Measurements from ENCODE around the gene TAS2R41. TPM values are rescaled to one million over a fixed set of nuclear protein-coding genes. Genes with fewer than 3 reads are reported as not detected.
"Not testable (repeated sequence)": the region's sequence is repeated elsewhere in the genome, so short reads cannot be mapped to it uniquely, and the experiment has no call there.

Gene TAS2R41
- total RNA-seq, 1 experiment from 2014 or later = not detected

- Histone ChIP-seq H3K18ac (ENCODE audit: insufficient read length, low read depth, low read length) (no peak overlapping the region), H3K4me2 (ENCODE audit: insufficient read depth, insufficient read length, low read length) (no peak overlapping the region), H2BK15ac (ENCODE audit: low read depth, low read length) (no peak overlapping the region), H3K56ac (ENCODE audit: insufficient read length, low read depth, low read length) (no peak overlapping the region), H3K9ac (ENCODE audit: extremely low read depth, insufficient read length, low read length) (no peak overlapping the region), H2BK20ac (ENCODE audit: low read depth, low read length, poor library complexity, severe bottlenecking) (no peak overlapping the region), H4K91ac (ENCODE audit: insufficient read length, low read depth, low read length) (no peak overlapping the region), H2BK12ac (ENCODE audit: insufficient read length, low read depth, low read length) (no peak overlapping the region), H3K23ac (ENCODE audit: insufficient read length, low read depth, low read length) (no peak overlapping the region), H3K27ac (ENCODE audit: insufficient read length, low read depth, low read length) (no peak overlapping the region), H3K27me3 (ENCODE audit: insufficient read depth, low read length) (no peaks in the 10 kb centered on the region), H3K14ac (ENCODE audit: insufficient read depth, low read length) (no peak overlapping the region), H4K8ac (replicated peaks; ENCODE audit: insufficient read length, low read depth, low read length) (no peak overlapping the region), H2BK120ac (ENCODE audit: low read depth, low read length, poor library complexity, severe bottlenecking) (no peak overlapping the region), H2BK5ac (ENCODE audit: insufficient read length, low read length) (no peak overlapping the region), H3T11ph (ENCODE audit: low read length) (no peak overlapping the region), H4K5ac (ENCODE audit: insufficient read length, low read depth, low read length) (no peak overlapping the region), H3K4me1 (ENCODE audit: insufficient read depth, low read length) (no peaks in the 10 kb centered on the region; the same call in 1 of the 2 replicates), H2AK5ac (ENCODE audit: insufficient read length, low read length) (no peak overlapping the region), H3K79me1 (ENCODE audit: insufficient read depth, low read depth, low read length, poor library complexity, severe bottlenecking) (no peaks in the 10 kb centered on the region), H4K20me1 (ENCODE audit: control insufficient read depth, insufficient read depth, insufficient read length) (no peaks in the 10 kb centered on the region), H3K23me2 (ENCODE audit: insufficient read length, low read depth, low read length, poor library complexity, severe bottlenecking) (no peaks in the 10 kb centered on the region), H2AFZ (ENCODE audit: low read length) (no peak overlapping the region), H3K4ac (ENCODE audit: low read depth, low read length) (no peak overlapping the region), H3K79me2 (ENCODE audit: insufficient read depth, low read length) (no peaks in the 10 kb centered on the region; the same call in 1 of the 2 replicates), H3K9me3 (ENCODE audit: control insufficient read depth, low read depth, low read length) (no peaks in the 10 kb centered on the region)
- WGBS (ENCODE audit: extremely low coverage, insufficient read length, low lambda C conversion rate) = no CpG with 5 or more reads among the region's 7 CpGs
- no peaks in the 10 kb centered on the region for H3K9me3 Mint-ChIP-seq
- peaks cover 18% of the 10 kb centered on the region for H3K27me3 Mint-ChIP-seq (ENCODE audit: low read depth)
- no peaks in the 10 kb centered on the region for H3K36me3 Mint-ChIP-seq (ENCODE audit: insufficient read depth in 1 of 3, low read depth in 3 of 3)
- no peak overlapping the region for H3K4me3 Mint-ChIP-seq
- H3K27ac Mint-ChIP-seq = peak overlapping the region in 2 of 3 experiments; percentile 11 to 57; a peak in 2 of 7 replicates
- no peak for TF ChIP-seq CTCF (conservative IDR thresholded peaks at IDR 0.05)
- H3K4me1 Mint-ChIP-seq = peaks cover 24 to 26% of the 10 kb centered on the region in 2 experiments
- DNase-seq = no peak
These were observed 41.9 kb downstream of the TAS2R41 start for GRCh38 chr7:143519411-143520131.

GRCh38 chr7:143522309-143522916, 44.7 kb downstream of the TAS2R41 start:
- not testable (repeated sequence) for H2AFZ ChIP-seq (ENCODE audit: low read length); H3K23me2 ChIP-seq (ENCODE audit: insufficient read length, low read depth, low read length, poor library complexity, severe bottlenecking); DNase-seq; H3K27ac Mint-ChIP-seq; H3K56ac ChIP-seq (ENCODE audit: insufficient read length, low read depth, low read length); H4K20me1 ChIP-seq (ENCODE audit: control insufficient read depth, insufficient read depth, insufficient read length); H3K9ac ChIP-seq (ENCODE audit: extremely low read depth, insufficient read length, low read length); H3K9me3 Mint-ChIP-seq; H3K4me2 ChIP-seq (ENCODE audit: insufficient read depth, insufficient read length, low read length); H2BK15ac ChIP-seq (ENCODE audit: low read depth, low read length); H3K23ac ChIP-seq (ENCODE audit: insufficient read length, low read depth, low read length); H3K27me3 ChIP-seq (ENCODE audit: insufficient read depth, low read length); H3K4me3 Mint-ChIP-seq; H3T11ph ChIP-seq (ENCODE audit: low read length); H3K27ac ChIP-seq (ENCODE audit: insufficient read length, low read depth, low read length); H3K18ac ChIP-seq (ENCODE audit: insufficient read length, low read depth, low read length); H2AK5ac ChIP-seq (ENCODE audit: insufficient read length, low read length); H3K79me2 ChIP-seq (ENCODE audit: insufficient read depth, low read length); H3K79me1 ChIP-seq (ENCODE audit: insufficient read depth, low read depth, low read length, poor library complexity, severe bottlenecking); H2BK12ac ChIP-seq (ENCODE audit: insufficient read length, low read depth, low read length); H2BK5ac ChIP-seq (ENCODE audit: insufficient read length, low read length); H2BK20ac ChIP-seq (ENCODE audit: low read depth, low read length, poor library complexity, severe bottlenecking); H3K14ac ChIP-seq (ENCODE audit: insufficient read depth, low read length); H4K5ac ChIP-seq (ENCODE audit: insufficient read length, low read depth, low read length); H3K9me3 ChIP-seq (ENCODE audit: control insufficient read depth, low read depth, low read length); H3K36me3 Mint-ChIP-seq (ENCODE audit: insufficient read depth in 1 of 3, low read depth in 3 of 3); H3K4ac ChIP-seq (ENCODE audit: low read depth, low read length); H4K8ac ChIP-seq (replicated peaks; ENCODE audit: insufficient read length, low read depth, low read length); H3K4me1 ChIP-seq (ENCODE audit: insufficient read depth, low read length); H4K91ac ChIP-seq (ENCODE audit: insufficient read length, low read depth, low read length); H2BK120ac ChIP-seq (ENCODE audit: low read depth, low read length, poor library complexity, severe bottlenecking)
- Mint-ChIP-seq H3K4me1 (peaks cover 18 to 20% of the 10 kb centered on the region in 2 experiments), H3K27me3 (ENCODE audit: low read depth) (peaks cover 18% of the 10 kb centered on the region)
- no CpG with 5 or more reads among the region's 9 CpGs for WGBS (ENCODE audit: extremely low coverage, insufficient read length, low lambda C conversion rate)
